Stomach (tissue), 9 donors: ENCODE data around the gene OR11A1. TPM values are rescaled to one million over a fixed set of nuclear protein-coding genes. Genes with fewer than 3 reads are reported as not detected.

Experiments
- DNase-seq, 2 donors: peaks; one replicate each; pipeline versions ENCODE4 v3.0.0 to v3.0.0-alpha.2; 2013 to 2019
- H3K27ac ChIP-seq, 5 donors: fragments of 200-600 bp in 4 of 5; sonication (generic) in 4 of 5; one replicate each; pipeline ENCODE4 v1.5.1; 2013 to 2019; ENCODE audit warnings: mild to moderate bottlenecking in 1 of 5, moderate library complexity in 1 of 5
- H3K27me3 ChIP-seq, 3 donors: fragments of 200-600 bp; sonication (generic); one replicate each; pipeline ENCODE4 v1.5.1; 2017 to 2019; ENCODE audit warnings: mixed run types in 1 of 3
- H3K36me3 ChIP-seq, 4 donors: fragments of 200-600 bp; sonication (generic); 1 replicate in 3 of 4; 2 replicates in 1 of 4; pipeline ENCODE4 v1.5.1; 2016 to 2019
- H3K4me1 ChIP-seq, 4 donors: fragments of 200-600 bp; sonication (generic); one replicate each; pipeline ENCODE4 v1.5.1; 2016 to 2019
- H3K4me3 ChIP-seq, 4 donors: fragments of 200-600 bp; sonication (generic) in 3 of 4; one replicate each; pipeline ENCODE4 v1.5.1; 2016 to 2019; ENCODE audit warnings: mild to moderate bottlenecking in 1 of 4
- H3K9me3 ChIP-seq, 4 donors: fragments of 200-600 bp; sonication (generic); one replicate each; pipeline ENCODE4 v1.5.1; 2016 to 2019
- EP300 ChIP-seq: sonication (generic); formaldehyde crosslinking; IDR thresholded peaks from one replicate; pipeline ENCODE4 v1.6.1; 2017; ENCODE audit warnings: antibody characterized with exemption
- POLR2A ChIP-seq, 4 donors: fragments of 450-650 bp; IDR thresholded peaks; one replicate each; pipeline ENCODE4 v1.6.1; 2016; ENCODE audit warnings: antibody characterized with exemption in 4 of 4, control low read depth in 2 of 4, mild to moderate bottlenecking in 1 of 4, moderate library complexity in 1 of 4
- POLR2AphosphoS5 ChIP-seq, 3 donors: sonication (generic); formaldehyde crosslinking; IDR thresholded peaks; one replicate each; pipeline ENCODE4 v1.6.1; 2016; ENCODE audit warnings: antibody characterized with exemption in 3 of 3
- WGBS, 5 donors: extraction: QIAGEN DNeasy Blood & Tissue Kit in 3 of 5; methylation state at CpG; one replicate each; pipeline versions ENCODE4 v1.1.5 to v1.1.7; 2013 to 2018; 5-methylcytosine and 5-hydroxymethylcytosine counted together
- intact Hi-C: fragments of 100-400 bp; cut with DNase I; formaldehyde crosslinking; loops from one replicate; pipeline ENCODE4 v1.15.1; 2023; ENCODE audit warnings: low total_unique reads
- polyA plus RNA-seq, 3 donors: library from polyadenylated mRNA; stranded (reverse); fragments of 200-250 nt; gene quantifications; one replicate each; pipeline ENCODE4 v1.2.3, GENCODE V29; 2013
- total RNA-seq, 5 donors: library from RNA; depleted of rRNA; stranded (reverse); fragments of >200 nt; gene quantifications; one replicate each; pipeline versions ENCODE4 v1.1.0 to v1.2.3, GENCODE V29; 2014 to 2016
- TF ChIP-seq, protein P1 (sequence below), 7 experiments: fragments of 450-650 bp in 4 of 7; fragments of 200-600 bp in 3 of 7; sonication (generic) in 3 of 7; IDR thresholded peaks; one replicate each; pipeline ENCODE4 v1.5.1; 2016 to 2019; ENCODE audit warnings: antibody characterized with exemption in 7 of 7, control low read depth in 2 of 7, mild to moderate bottlenecking in 1 of 7
- donor health status: healthy with polysubstance abuse.
- donor health status: Bipolar disorder and iron deficiency.
- donor health status: healthy.

The OR11A1 gene
- total and polyA plus RNA-seq, 8 donors, result not detected

DNA sequence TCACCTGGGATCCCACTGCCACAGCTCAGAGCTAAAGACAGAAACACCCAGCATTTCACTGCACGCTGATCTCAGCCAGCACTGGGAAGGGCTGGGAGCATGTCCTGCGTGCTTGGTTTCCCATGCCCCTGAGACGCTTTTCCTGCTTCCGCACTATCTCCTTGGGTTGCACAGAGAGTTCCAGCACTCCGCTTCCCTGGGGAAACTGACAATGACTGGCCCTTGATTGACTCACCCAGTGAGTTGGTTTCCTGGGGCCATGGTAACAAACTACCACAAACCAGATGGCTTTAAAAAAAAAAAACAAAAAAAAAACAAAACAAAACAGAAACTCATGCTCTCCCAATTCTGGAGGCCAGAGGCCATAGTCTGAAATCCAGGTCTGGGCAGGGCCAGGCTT, 45.7 kb upstream of the OR11A1 start:
- H3K27me3 ChIP-seq, result peaks cover 0 to 37% (median 3%) of the 10 kb centered on the region in 3 donors
- H3K4me1 ChIP-seq, result no peaks in the 10 kb centered on the region
- intact Hi-C loops, result no loop called here
- no peak overlapping the region for H3K4me3 ChIP-seq
- no peak overlapping the region for H3K27ac ChIP-seq
- H3K36me3 ChIP-seq, result no peaks in the 10 kb centered on the region
- WGBS, 5 donors, result 88 to 99% (median 90%) methylated on average over 5 of the region's 5 CpGs
- H3K9me3 ChIP-seq, result no peaks in the 10 kb centered on the region
- no peak for DNase-seq
- TF ChIP-seq EP300 (no peak), POLR2AphosphoS5 (IDR thresholded peaks at IDR 0.05) (no peak), POLR2A (IDR thresholded peaks at IDR 0.05) (no peak)
- TF ChIP-seq, protein P1, sequence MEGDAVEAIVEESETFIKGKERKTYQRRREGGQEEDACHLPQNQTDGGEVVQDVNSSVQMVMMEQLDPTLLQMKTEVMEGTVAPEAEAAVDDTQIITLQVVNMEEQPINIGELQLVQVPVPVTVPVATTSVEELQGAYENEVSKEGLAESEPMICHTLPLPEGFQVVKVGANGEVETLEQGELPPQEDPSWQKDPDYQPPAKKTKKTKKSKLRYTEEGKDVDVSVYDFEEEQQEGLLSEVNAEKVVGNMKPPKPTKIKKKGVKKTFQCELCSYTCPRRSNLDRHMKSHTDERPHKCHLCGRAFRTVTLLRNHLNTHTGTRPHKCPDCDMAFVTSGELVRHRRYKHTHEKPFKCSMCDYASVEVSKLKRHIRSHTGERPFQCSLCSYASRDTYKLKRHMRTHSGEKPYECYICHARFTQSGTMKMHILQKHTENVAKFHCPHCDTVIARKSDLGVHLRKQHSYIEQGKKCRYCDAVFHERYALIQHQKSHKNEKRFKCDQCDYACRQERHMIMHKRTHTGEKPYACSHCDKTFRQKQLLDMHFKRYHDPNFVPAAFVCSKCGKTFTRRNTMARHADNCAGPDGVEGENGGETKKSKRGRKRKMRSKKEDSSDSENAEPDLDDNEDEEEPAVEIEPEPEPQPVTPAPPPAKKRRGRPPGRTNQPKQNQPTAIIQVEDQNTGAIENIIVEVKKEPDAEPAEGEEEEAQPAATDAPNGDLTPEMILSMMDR (IDR thresholded peaks at IDR 0.05), result no peak

DNA sequence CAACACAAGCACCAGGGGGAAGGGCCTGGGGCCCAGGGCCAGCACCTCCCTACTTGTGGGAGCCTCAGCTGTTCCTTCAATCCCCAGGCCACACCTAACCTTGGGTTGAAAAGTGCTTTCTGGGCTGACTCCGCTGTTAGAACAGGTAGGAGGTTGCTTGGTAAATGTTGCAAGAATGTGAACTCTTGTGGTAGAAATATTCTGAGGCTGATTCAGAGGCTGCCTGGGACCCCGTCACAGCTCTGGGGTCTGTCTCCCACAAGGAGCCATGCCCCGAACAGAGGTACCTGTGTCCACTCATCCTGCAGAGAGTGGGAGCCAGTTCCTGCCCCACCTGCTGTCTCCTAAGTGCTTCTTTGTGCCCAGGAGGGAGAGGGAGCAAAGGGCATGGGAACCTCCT, 45.3 kb upstream of the OR11A1 start:
- no peak for DNase-seq
- Histone ChIP-seq H3K27ac (no peak overlapping the region), H3K27me3 (peaks cover 0 to 35% (median 3%) of the 10 kb centered on the region in 3 donors), H3K9me3 (no peaks in the 10 kb centered on the region), H3K36me3 (no peaks in the 10 kb centered on the region), H3K4me3 (no peak overlapping the region), H3K4me1 (no peaks in the 10 kb centered on the region)
- intact Hi-C loops, result no loop called here
- TF ChIP-seq POLR2AphosphoS5 (IDR thresholded peaks at IDR 0.05), result no peak
- no peak for TF ChIP-seq POLR2A (IDR thresholded peaks at IDR 0.05)
- no peak for TF ChIP-seq EP300
- TF ChIP-seq, protein P1 (IDR thresholded peaks at IDR 0.05), result no peak
- 70 to 89% (median 86%) methylated on average over 3 of the region's 3 CpGs for WGBS, 5 donors

- no peaks in the 10 kb centered on the region for H3K4me1 ChIP-seq
- peaks cover 0 to 25% (median 3%) of the 10 kb centered on the region in 3 donors for H3K27me3 ChIP-seq
- H3K9me3 ChIP-seq, result no peaks in the 10 kb centered on the region
- H3K4me3 ChIP-seq, result no peak overlapping the region
- DNase-seq, result no peak
- H3K36me3 ChIP-seq, result no peaks in the 10 kb centered on the region
- 79 to 92% (median 87%) methylated on average over 6 of the region's 6 CpGs for WGBS, 5 donors
- intact Hi-C loops, result no loop called here
- TF ChIP-seq POLR2A (IDR thresholded peaks at IDR 0.05) (no peak), EP300 (no peak), POLR2AphosphoS5 (IDR thresholded peaks at IDR 0.05) (no peak)
- TF ChIP-seq, protein P1 (IDR thresholded peaks at IDR 0.05), result no peak
- no peak overlapping the region for H3K27ac ChIP-seq
Observed at GRCh38 chr6:29501106-29501505, 44.2 kb upstream of the OR11A1 start.

- 81 to 87% (median 85%) methylated on average over 8 of the region's 8 CpGs for WGBS, 5 donors
Observed at GRCh38 chr6:29500594-29500993, 43.7 kb upstream of the OR11A1 start.

More at GRCh38 chr6:29500594-29500993, 43.7 kb upstream of the OR11A1 start:
- Histone ChIP-seq H3K4me3 (no peak overlapping the region), H3K27me3 (peaks cover 0 to 25% (median 3%) of the 10 kb centered on the region in 3 donors), H3K9me3 (no peaks in the 10 kb centered on the region), H3K27ac (no peak overlapping the region), H3K36me3 (no peaks in the 10 kb centered on the region), H3K4me1 (no peaks in the 10 kb centered on the region)
- intact Hi-C loops, result no loop called here
- TF ChIP-seq POLR2AphosphoS5 (IDR thresholded peaks at IDR 0.05) (no peak), EP300 (no peak), POLR2A (IDR thresholded peaks at IDR 0.05) (no peak)
- TF ChIP-seq, protein P1 (IDR thresholded peaks at IDR 0.05), result no peak
- DNase-seq, result no peak
